Measurements from ENCODE around the gene MS4A6E.
"Not testable (repeated sequence)": the region's sequence is repeated elsewhere in the genome, so short reads cannot be mapped to it uniquely, and the experiment has no call there.

The MS4A6E gene

GRCh38 chr11:60326955-60327354 lies at the start of gene MS4A6E:
Gene MS4A6E (plus strand): TSS chr11:60327255. CDS start chr11:60334896, 7,641 bp downstream.
- no peak for DNase-seq (ENCODE audit: low spot score)

GRCh38 chr11:60280412-60280811 lies 46.6 kb upstream of the MS4A6E start, which contains the start of gene MS4A4A:
Gene MS4A4A (plus strand): TSS chr11:60280666. CDS start chr11:60280676, 10 bp downstream.
- no peak for DNase-seq (ENCODE audit: low spot score)

GRCh38 chr11:60281485-60281884 lies 45.6 kb upstream of the MS4A6E start:
- no peak for DNase-seq (ENCODE audit: low spot score)

- no peak for DNase-seq (ENCODE audit: low spot score)
These were observed 44.8 kb upstream of the MS4A6E start for GRCh38 chr11:60282286-60282685.

- DNase-seq (ENCODE audit: low spot score) = not testable (repeated sequence)
These were observed 41.5 kb upstream of the MS4A6E start for GRCh38 chr11:60285411-60286126.

GRCh38 chr11:60288531-60288930 lies 38.5 kb upstream of the MS4A6E start:
- DNase-seq (ENCODE audit: low spot score) = no peak

- DNase-seq (ENCODE audit: low spot score) = no peak
These were observed 34.9 kb upstream of the MS4A6E start for GRCh38 chr11:60292145-60292544.

GRCh38 chr11:60301178-60301577 lies 25.9 kb upstream of the MS4A6E start:
- DNase-seq (ENCODE audit: low spot score) = no peak

GRCh38 chr11:60301884-60302283 lies 25.2 kb upstream of the MS4A6E start:
- not testable (repeated sequence) for DNase-seq (ENCODE audit: low spot score)

GRCh38 chr11:60303661-60304060 lies 23.4 kb upstream of the MS4A6E start:
- no peak for DNase-seq (ENCODE audit: low spot score)

GRCh38 chr11:60305906-60306619 lies 21.0 kb upstream of the MS4A6E start:
- DNase-seq (ENCODE audit: low spot score) = no peak

GRCh38 chr11:60307507-60308195 lies 19.4 kb upstream of the MS4A6E start:
- no peak for DNase-seq (ENCODE audit: low spot score)

GRCh38 chr11:60310407-60310998 lies 16.6 kb upstream of the MS4A6E start:
- no peak for DNase-seq (ENCODE audit: low spot score)

GRCh38 chr11:60314635-60315321 lies 12.3 kb upstream of the MS4A6E start:
- no peak for DNase-seq (ENCODE audit: low spot score)

- DNase-seq (ENCODE audit: low spot score) = no peak
These were observed 11.2 kb upstream of the MS4A6E start for GRCh38 chr11:60315871-60316270.

- no peak for DNase-seq (ENCODE audit: low spot score)
These were observed 10.7 kb upstream of the MS4A6E start for GRCh38 chr11:60316317-60316716.

- DNase-seq (ENCODE audit: low spot score) = no peak
These were observed 8.3 kb upstream of the MS4A6E start for GRCh38 chr11:60318726-60319125.

- no peak for DNase-seq (ENCODE audit: low spot score)
These were observed 6.0 kb upstream of the MS4A6E start for GRCh38 chr11:60321051-60321450.

- DNase-seq (ENCODE audit: low spot score) = no peak
These were observed 1.4 kb downstream of the MS4A6E start for GRCh38 chr11:60328460-60328859.

- DNase-seq (ENCODE audit: low spot score) = no peak
These were observed 5.8 kb downstream of the MS4A6E start for GRCh38 chr11:60332846-60333245.

- peak; percentile 29 for DNase-seq (ENCODE audit: low spot score)
These were observed 7.1 kb downstream of the MS4A6E start for GRCh38 chr11:60334005-60334620.
